Esophagus squamous epithelium (tissue), 4 donors: Measurements from ENCODE around the gene ASPHD2.

ENCODE experiments used
- POLR2A ChIP-seq, 4 donors: fragments of 450-650 bp; IDR thresholded peaks; one replicate each; pipeline ENCODE4 v1.6.1; 2017; ENCODE audit warnings: antibody characterized with exemption in 4 of 4, mild to moderate bottlenecking in 4 of 4, moderate library complexity in 3 of 4
- TF ChIP-seq, protein P1 (sequence below), 6 experiments: fragments of 450-650 bp in 4 of 6; fragments of 200-600 bp in 2 of 6; sonication (generic) in 2 of 6; IDR thresholded peaks; one replicate each; pipeline ENCODE4 v1.5.1; 2016 to 2019; ENCODE audit warnings: antibody characterized with exemption in 6 of 6, mild to moderate bottlenecking in 4 of 6, moderate library complexity in 4 of 6

DNA sequence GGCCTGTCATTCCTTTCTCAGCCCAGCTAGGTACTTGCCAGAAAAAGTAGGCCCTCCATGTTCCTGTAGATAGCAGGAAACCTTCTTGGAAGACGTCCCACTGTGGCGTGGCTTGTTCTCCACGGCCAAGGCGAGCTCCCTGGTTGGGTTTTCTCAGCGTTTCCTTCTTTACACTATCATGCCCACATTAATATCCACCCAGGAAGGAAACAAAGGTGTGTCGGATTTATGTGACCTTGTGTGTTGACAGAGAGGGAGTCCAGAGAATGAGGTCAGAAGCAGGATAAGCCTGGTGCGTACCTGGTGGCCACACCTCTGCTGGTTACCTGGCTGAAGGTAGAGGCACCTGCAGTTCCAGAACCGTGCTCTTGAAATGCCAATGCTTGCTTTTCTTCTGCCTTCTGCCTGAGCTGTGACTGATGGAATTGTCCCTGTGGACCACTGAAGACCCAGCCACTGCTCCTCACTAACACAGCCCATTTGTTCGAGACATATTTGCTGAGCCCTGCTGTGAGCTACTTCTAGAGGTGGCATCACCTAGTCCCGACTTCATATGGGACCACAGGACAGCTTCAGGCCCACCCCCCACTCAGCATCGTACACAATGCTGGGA lies 7.9 kb downstream of the ASPHD2 start:
- TF ChIP-seq, protein P1, sequence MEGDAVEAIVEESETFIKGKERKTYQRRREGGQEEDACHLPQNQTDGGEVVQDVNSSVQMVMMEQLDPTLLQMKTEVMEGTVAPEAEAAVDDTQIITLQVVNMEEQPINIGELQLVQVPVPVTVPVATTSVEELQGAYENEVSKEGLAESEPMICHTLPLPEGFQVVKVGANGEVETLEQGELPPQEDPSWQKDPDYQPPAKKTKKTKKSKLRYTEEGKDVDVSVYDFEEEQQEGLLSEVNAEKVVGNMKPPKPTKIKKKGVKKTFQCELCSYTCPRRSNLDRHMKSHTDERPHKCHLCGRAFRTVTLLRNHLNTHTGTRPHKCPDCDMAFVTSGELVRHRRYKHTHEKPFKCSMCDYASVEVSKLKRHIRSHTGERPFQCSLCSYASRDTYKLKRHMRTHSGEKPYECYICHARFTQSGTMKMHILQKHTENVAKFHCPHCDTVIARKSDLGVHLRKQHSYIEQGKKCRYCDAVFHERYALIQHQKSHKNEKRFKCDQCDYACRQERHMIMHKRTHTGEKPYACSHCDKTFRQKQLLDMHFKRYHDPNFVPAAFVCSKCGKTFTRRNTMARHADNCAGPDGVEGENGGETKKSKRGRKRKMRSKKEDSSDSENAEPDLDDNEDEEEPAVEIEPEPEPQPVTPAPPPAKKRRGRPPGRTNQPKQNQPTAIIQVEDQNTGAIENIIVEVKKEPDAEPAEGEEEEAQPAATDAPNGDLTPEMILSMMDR (IDR thresholded peaks at IDR 0.05) = peak in 3 of 6 experiments; percentile 6 to 37 (median 17)
- TF ChIP-seq POLR2A (IDR thresholded peaks at IDR 0.05) = no peak
